ENCODE results near the gene TTC23. TPM values are rescaled to one million over a fixed set of nuclear protein-coding genes. Genes with fewer than 3 reads are reported as not detected.

TTC23 gene
- total and polyA plus RNA-seq, 9 of the 15 experiments (the other 6 are each of a cell fraction or from before 2014, with no cell fraction given) = 0.41 to 4.5 (median 2.5) TPM

- peak; percentile 92 for TF ChIP-seq ZBTB40 (IDR thresholded peaks at IDR 0.05)
- no peak for TF ChIP-seq ZBTB40 (CRISPR knock-in tag; IDR thresholded peaks at IDR 0.05)
- TF ChIP-seq HNRNPH1 (optimal IDR thresholded peaks at IDR 0.05; ENCODE audit: low read depth, low read length) = no peak
- TF ChIP-seq CC2D1A (IDR thresholded peaks at IDR 0.05) = peak; percentile 37; the same call in 1 of the 2 replicates
- TF ChIP-seq AFF4 (CRISPR knock-in tag; IDR thresholded peaks at IDR 0.05) = peak; percentile 24; the same call in 1 of the 2 replicates
- no peak for TF ChIP-seq ZBTB49 (CRISPR knock-in tag; IDR thresholded peaks at IDR 0.05; ENCODE audit: borderline replicate concordance)
- TF ChIP-seq ZNF282 (CRISPR knock-in tag; IDR thresholded peaks at IDR 0.05) = 0 out of 2 replicates have a peak, but pooled peaks have one; percentile 78
- TF ChIP-seq ZBTB9 (CRISPR knock-in tag; IDR thresholded peaks at IDR 0.05) = peak; percentile 29; the same call in 1 of the 2 replicates
Measured at GRCh38 chr15:99250857-99251841, 1.8 kb upstream of the TTC23 start, which contains the start of gene LRRC28 (continued).

Measured in K562 (cell line).